CD4-positive, CD25-positive, alpha-beta regulatory T cell (primary cell): ENCODE measurements around the gene ATP6V1B1. TPM values are rescaled to one million over a fixed set of nuclear protein-coding genes. Genes with fewer than 3 reads are reported as not detected.
"Not testable (repeated sequence)": the region's sequence is repeated elsewhere in the genome, so short reads cannot be mapped to it uniquely, and the experiment has no call there.

ENCODE experiments used
- ATAC-seq, 2 donors: fragments of 150-1000 bp; cut with Tn5 transposase; one replicate each; pipeline ENCODE4 v1.10.0; 2021; ENCODE audit warnings: low read depth in 2 of 2, moderate number of reproducible peaks in 2 of 2, moderate library complexity in 1 of 2
- DNase-seq, 3 donors: peaks; one replicate each; pipeline versions ENCODE4 v3.0.0 to v3.0.0-alpha.2; 2012 to 2022; ENCODE audit warnings: mixed read lengths in 1 of 3
- H3K27ac ChIP-seq: one replicate; pipeline ENCODE4 v1.7.0; 2013; ENCODE audit warnings: mild to moderate bottlenecking, low read length; ENCODE audit not compliant: insufficient read depth, poor library complexity, severe bottlenecking
- H3K27me3 ChIP-seq: one replicate; pipeline ENCODE4 v1.7.0; 2013; ENCODE audit warnings: low read length; ENCODE audit not compliant: control insufficient read depth, insufficient read depth
- H3K36me3 ChIP-seq: one replicate; pipeline ENCODE4 v1.7.0; 2013; ENCODE audit warnings: mild to moderate bottlenecking, low read length, moderate library complexity; ENCODE audit not compliant: control insufficient read depth, insufficient read depth
- H3K4me1 ChIP-seq: 2 replicates; pipeline ENCODE4 v1.7.0; 2013; ENCODE audit warnings: mild to moderate bottlenecking, low read length; ENCODE audit not compliant: insufficient read depth, control insufficient read depth, poor library complexity, severe bottlenecking
- H3K4me3 ChIP-seq: one replicate; pipeline ENCODE4 v1.7.0; 2013; ENCODE audit warnings: low read depth, mild to moderate bottlenecking, low read length, moderate library complexity
- H3K9me3 ChIP-seq, 2 experiments: 1 replicate in 1 of 2; 2 replicates in 1 of 2; pipeline ENCODE4 v1.7.0; 2013; ENCODE audit warnings: low read length in 2 of 2, mild to moderate bottlenecking in 1 of 2, moderate library complexity in 1 of 2; ENCODE audit not compliant: control insufficient read depth in 2 of 2
- H3K27ac Mint-ChIP-seq, 3 donors: one replicate each; pipeline ENCODE4 v1.8.0; 2020 to 2022; ENCODE audit warnings: mild to moderate bottlenecking in 3 of 3, mixed read lengths in 3 of 3, moderate library complexity in 2 of 3
- H3K27me3 Mint-ChIP-seq: one replicate; pipeline ENCODE4 v1.8.0; 2022; ENCODE audit warnings: mild to moderate bottlenecking, mixed read lengths
- H3K36me3 Mint-ChIP-seq: one replicate; pipeline ENCODE4 v1.8.0; 2020; ENCODE audit warnings: mixed read lengths
- H3K4me1 Mint-ChIP-seq, 4 donors: one replicate each; pipeline ENCODE4 v1.8.0; 2020 to 2022; ENCODE audit warnings: mixed read lengths in 4 of 4, mild to moderate bottlenecking in 1 of 4
- H3K4me3 Mint-ChIP-seq, 4 donors: one replicate each; pipeline ENCODE4 v1.8.0; 2020 to 2022; ENCODE audit warnings: mild to moderate bottlenecking in 4 of 4, mixed read lengths in 4 of 4, moderate library complexity in 3 of 4
- H3K9me3 Mint-ChIP-seq, 7 donors: one replicate each; pipeline ENCODE4 v1.8.0; 2020 to 2022; ENCODE audit warnings: mixed read lengths in 7 of 7, mild to moderate bottlenecking in 3 of 7, moderate library complexity in 2 of 7
- polyA plus RNA-seq, 4 donors: library from polyadenylated mRNA; unstranded; fragments of 300-500 nt; fragmentation: Illumina TruSeq; gene quantifications; one replicate each; pipeline ENCODE4 v1.2.3, GENCODE V29; 2021
- total RNA-seq: library from RNA; stranded (reverse); gene quantifications from one replicate; pipeline ENCODE4 v1.2.3, GENCODE V29; 2022

ATP6V1B1 gene
- total and polyA plus RNA-seq, 5 donors from 2014 or later, result not detected

GRCh38 chr2:70994699-70995425, 59.2 kb downstream of the ATP6V1B1 start, which contains the start of gene TEX261:
TEX261 (minus strand) TSS chr2:70994873; CDS start chr2:70994757, 116 bp downstream.
- Mint-ChIP-seq H3K9me3 (no peaks in the 10 kb centered on the region), H3K36me3 (peaks cover 9% of the 10 kb centered on the region), H3K27ac (peak within 1 kb of the TSS; percentile 86 to 96 (median 90)), H3K27me3 (no peaks in the 10 kb centered on the region), H3K4me3 (peak within 1 kb of the TSS; percentile 94 to 99 (median 96)), H3K4me1 (peaks cover 23 to 40% (median 29%) of the 10 kb centered on the region in 4 donors)
- DNase-seq, result peak; percentile 82 to 92 (median 89)
- Histone ChIP-seq H3K36me3 (peaks cover 22% of the 10 kb centered on the region), H3K27me3 (no peaks in the 10 kb centered on the region), H3K9me3 (no peaks in the 10 kb centered on the region), H3K4me1 (peaks cover 26% of the 10 kb centered on the region), H3K4me3 (peak within 1 kb of the TSS; percentile 93), H3K27ac (peak within 1 kb of the TSS; percentile 68)
- peak; percentile 98 for ATAC-seq

- Histone ChIP-seq H3K27me3 (no peaks in the 10 kb centered on the region), H3K36me3 (peaks cover 16% of the 10 kb centered on the region), H3K27ac (peak overlapping the region; percentile 49), H3K4me3 (peak overlapping the region; percentile 93), H3K4me1 (peaks cover 26% of the 10 kb centered on the region), H3K9me3 (no peaks in the 10 kb centered on the region)
- no peaks in the 10 kb centered on the region for H3K9me3 Mint-ChIP-seq
- H3K27ac Mint-ChIP-seq, result peak overlapping the region; percentile 86 to 91 (median 87)
- peaks cover 9% of the 10 kb centered on the region for H3K36me3 Mint-ChIP-seq
- peaks cover 25 to 38% (median 30%) of the 10 kb centered on the region in 4 donors for H3K4me1 Mint-ChIP-seq
- H3K4me3 Mint-ChIP-seq, result peak overlapping the region; percentile 94 to 99 (median 96)
- ATAC-seq, result peak; percentile 27 to 38
- H3K27me3 Mint-ChIP-seq, result no peaks in the 10 kb centered on the region
- peak; percentile 40 to 75 (median 56) for DNase-seq
These were observed 59.7 kb downstream of the ATP6V1B1 start for GRCh38 chr2:70995426-70995729.

GRCh38 chr2:70998885-70999284, 63.2 kb downstream of the ATP6V1B1 start:
- not testable (repeated sequence) for H3K4me3 ChIP-seq, H3K27me3 Mint-ChIP-seq, H3K9me3 Mint-ChIP-seq, H3K4me3 Mint-ChIP-seq, H3K27me3 ChIP-seq, H3K27ac ChIP-seq, H3K36me3 ChIP-seq, H3K27ac Mint-ChIP-seq, DNase-seq, H3K36me3 Mint-ChIP-seq, H3K9me3 ChIP-seq, ATAC-seq
- H3K4me1 ChIP-seq, result peaks cover 18% of the 10 kb centered on the region
- H3K4me1 Mint-ChIP-seq, result peaks cover 15 to 26% (median 18%) of the 10 kb centered on the region in 4 donors

- H3K27me3 ChIP-seq, result no peaks in the 10 kb centered on the region
- peaks cover 14% of the 10 kb centered on the region for H3K4me1 ChIP-seq
- H3K9me3 Mint-ChIP-seq, result no peaks in the 10 kb centered on the region
- DNase-seq (no peak), ATAC-seq (no peak)
- H3K36me3 ChIP-seq, result no peaks in the 10 kb centered on the region
- H3K27me3 Mint-ChIP-seq, result no peaks in the 10 kb centered on the region
- H3K4me3 Mint-ChIP-seq, result no peak overlapping the region
- no peaks in the 10 kb centered on the region for H3K9me3 ChIP-seq
- no peak overlapping the region for H3K27ac ChIP-seq
- H3K4me1 Mint-ChIP-seq, result peaks cover 13 to 24% (median 18%) of the 10 kb centered on the region in 4 donors
- peak overlapping the region in 1 of 3 donors; percentile 68 for H3K27ac Mint-ChIP-seq
- no peaks in the 10 kb centered on the region for H3K36me3 Mint-ChIP-seq
- no peak overlapping the region for H3K4me3 ChIP-seq
These were observed 63.7 kb downstream of the ATP6V1B1 start for GRCh38 chr2:70999362-70999761.

- peaks cover 14% of the 10 kb centered on the region for H3K4me1 ChIP-seq
- H3K4me1 Mint-ChIP-seq, result peaks cover 13 to 24% (median 18%) of the 10 kb centered on the region in 4 donors
- H3K36me3 Mint-ChIP-seq, H3K27ac ChIP-seq, H3K4me3 ChIP-seq, H3K27ac Mint-ChIP-seq, H3K9me3 Mint-ChIP-seq, H3K9me3 ChIP-seq, H3K27me3 ChIP-seq, H3K4me3 Mint-ChIP-seq, H3K27me3 Mint-ChIP-seq, DNase-seq, H3K36me3 ChIP-seq, ATAC-seq: not testable (repeated sequence)
These were observed 64.2 kb downstream of the ATP6V1B1 start for GRCh38 chr2:70999931-71000330.

- Histone ChIP-seq H3K27ac (no peak overlapping the region), H3K4me1 (peaks cover 8% of the 10 kb centered on the region), H3K9me3 (no peaks in the 10 kb centered on the region), H3K27me3 (no peaks in the 10 kb centered on the region), H3K36me3 (no peaks in the 10 kb centered on the region), H3K4me3 (peak overlapping the region; percentile 66)
- ATAC-seq, result peak; percentile 89 to 93
- Mint-ChIP-seq H3K4me1 (peaks cover 7 to 17% (median 11%) of the 10 kb centered on the region in 4 donors), H3K27ac (peak overlapping the region in 2 of 3 donors; percentile 75 to 87), H3K27me3 (no peaks in the 10 kb centered on the region), H3K9me3 (no peaks in the 10 kb centered on the region), H3K36me3 (no peaks in the 10 kb centered on the region), H3K4me3 (peak overlapping the region in 3 of 4 donors; percentile 41 to 81 (median 57))
- DNase-seq, result peak; percentile 72 to 86 (median 80)
These were observed 65.3 kb downstream of the ATP6V1B1 start for GRCh38 chr2:71000780-71001591.

GRCh38 chr2:71001592-71001927, 65.9 kb downstream of the ATP6V1B1 start:
- H3K36me3 ChIP-seq, result no peaks in the 10 kb centered on the region
- H3K27ac Mint-ChIP-seq, result peak overlapping the region in 2 of 3 donors; percentile 75 to 87
- no peaks in the 10 kb centered on the region for H3K9me3 ChIP-seq
- H3K27me3 Mint-ChIP-seq, result no peaks in the 10 kb centered on the region
- no peak overlapping the region for H3K27ac ChIP-seq
- H3K4me3 Mint-ChIP-seq, result no peak overlapping the region
- H3K4me1 ChIP-seq, result peaks cover 8% of the 10 kb centered on the region
- no peak for ATAC-seq
- H3K36me3 Mint-ChIP-seq, result no peaks in the 10 kb centered on the region
- no peaks in the 10 kb centered on the region for H3K27me3 ChIP-seq
- no peak overlapping the region for H3K4me3 ChIP-seq
- peaks cover 6 to 15% (median 11%) of the 10 kb centered on the region in 4 donors for H3K4me1 Mint-ChIP-seq
- no peak for DNase-seq
- H3K9me3 Mint-ChIP-seq, result no peaks in the 10 kb centered on the region
